ENCODE data around the gene MOB1A.
"Not testable (repeated sequence)": the region's sequence is repeated elsewhere in the genome, so short reads cannot be mapped to it uniquely, and the experiment has no call there.

MOB1A gene

DNA sequence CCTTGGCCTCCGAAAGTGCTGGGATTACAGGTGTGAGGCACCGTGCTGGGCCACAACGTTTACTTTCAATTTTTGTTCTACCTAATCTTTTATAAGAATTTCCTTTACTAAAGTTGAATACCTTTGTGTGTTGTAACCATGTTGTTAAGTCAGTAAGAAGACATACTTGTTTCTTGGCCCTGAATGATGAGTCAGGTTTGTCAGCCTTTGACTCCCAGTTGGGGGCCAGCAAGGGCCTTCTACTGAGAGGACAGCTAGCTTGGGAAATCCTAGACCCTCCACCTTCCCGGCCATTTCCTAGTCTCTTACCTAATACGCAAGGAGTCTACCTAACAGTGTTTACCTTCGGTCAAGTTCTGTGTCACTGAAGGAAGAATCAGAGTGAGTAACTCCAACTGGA is 42.4 kb upstream of the MOB1A start:
- H3K27me3 ChIP-seq (ENCODE audit: insufficient read depth, poor library complexity, severe bottlenecking): no peaks in the 10 kb centered on the region
- no peak overlapping the region for H3K27ac ChIP-seq (replicated peaks)
- DNase-seq (ENCODE audit: low read depth in 1 of 2, low spot score in 1 of 2): no peak
- no peak overlapping the region for H3K4me3 ChIP-seq (replicated peaks; ENCODE audit: insufficient read depth, low read length)
- TF ChIP-seq SPI1 (IDR thresholded peaks at IDR 0.05; ENCODE audit: borderline replicate concordance, low read depth) (no peak), GABPA (IDR thresholded peaks at IDR 0.05; ENCODE audit: low read depth) (no peak), POLR2AphosphoS5 (IDR thresholded peaks at IDR 0.05; ENCODE audit: low read depth) (no peak)
- TF ChIP-seq, protein P1, sequence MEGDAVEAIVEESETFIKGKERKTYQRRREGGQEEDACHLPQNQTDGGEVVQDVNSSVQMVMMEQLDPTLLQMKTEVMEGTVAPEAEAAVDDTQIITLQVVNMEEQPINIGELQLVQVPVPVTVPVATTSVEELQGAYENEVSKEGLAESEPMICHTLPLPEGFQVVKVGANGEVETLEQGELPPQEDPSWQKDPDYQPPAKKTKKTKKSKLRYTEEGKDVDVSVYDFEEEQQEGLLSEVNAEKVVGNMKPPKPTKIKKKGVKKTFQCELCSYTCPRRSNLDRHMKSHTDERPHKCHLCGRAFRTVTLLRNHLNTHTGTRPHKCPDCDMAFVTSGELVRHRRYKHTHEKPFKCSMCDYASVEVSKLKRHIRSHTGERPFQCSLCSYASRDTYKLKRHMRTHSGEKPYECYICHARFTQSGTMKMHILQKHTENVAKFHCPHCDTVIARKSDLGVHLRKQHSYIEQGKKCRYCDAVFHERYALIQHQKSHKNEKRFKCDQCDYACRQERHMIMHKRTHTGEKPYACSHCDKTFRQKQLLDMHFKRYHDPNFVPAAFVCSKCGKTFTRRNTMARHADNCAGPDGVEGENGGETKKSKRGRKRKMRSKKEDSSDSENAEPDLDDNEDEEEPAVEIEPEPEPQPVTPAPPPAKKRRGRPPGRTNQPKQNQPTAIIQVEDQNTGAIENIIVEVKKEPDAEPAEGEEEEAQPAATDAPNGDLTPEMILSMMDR (IDR thresholded peaks at IDR 0.05; ENCODE audit: insufficient read depth, low read length): no peak
- TF ChIP-seq, protein P2, sequence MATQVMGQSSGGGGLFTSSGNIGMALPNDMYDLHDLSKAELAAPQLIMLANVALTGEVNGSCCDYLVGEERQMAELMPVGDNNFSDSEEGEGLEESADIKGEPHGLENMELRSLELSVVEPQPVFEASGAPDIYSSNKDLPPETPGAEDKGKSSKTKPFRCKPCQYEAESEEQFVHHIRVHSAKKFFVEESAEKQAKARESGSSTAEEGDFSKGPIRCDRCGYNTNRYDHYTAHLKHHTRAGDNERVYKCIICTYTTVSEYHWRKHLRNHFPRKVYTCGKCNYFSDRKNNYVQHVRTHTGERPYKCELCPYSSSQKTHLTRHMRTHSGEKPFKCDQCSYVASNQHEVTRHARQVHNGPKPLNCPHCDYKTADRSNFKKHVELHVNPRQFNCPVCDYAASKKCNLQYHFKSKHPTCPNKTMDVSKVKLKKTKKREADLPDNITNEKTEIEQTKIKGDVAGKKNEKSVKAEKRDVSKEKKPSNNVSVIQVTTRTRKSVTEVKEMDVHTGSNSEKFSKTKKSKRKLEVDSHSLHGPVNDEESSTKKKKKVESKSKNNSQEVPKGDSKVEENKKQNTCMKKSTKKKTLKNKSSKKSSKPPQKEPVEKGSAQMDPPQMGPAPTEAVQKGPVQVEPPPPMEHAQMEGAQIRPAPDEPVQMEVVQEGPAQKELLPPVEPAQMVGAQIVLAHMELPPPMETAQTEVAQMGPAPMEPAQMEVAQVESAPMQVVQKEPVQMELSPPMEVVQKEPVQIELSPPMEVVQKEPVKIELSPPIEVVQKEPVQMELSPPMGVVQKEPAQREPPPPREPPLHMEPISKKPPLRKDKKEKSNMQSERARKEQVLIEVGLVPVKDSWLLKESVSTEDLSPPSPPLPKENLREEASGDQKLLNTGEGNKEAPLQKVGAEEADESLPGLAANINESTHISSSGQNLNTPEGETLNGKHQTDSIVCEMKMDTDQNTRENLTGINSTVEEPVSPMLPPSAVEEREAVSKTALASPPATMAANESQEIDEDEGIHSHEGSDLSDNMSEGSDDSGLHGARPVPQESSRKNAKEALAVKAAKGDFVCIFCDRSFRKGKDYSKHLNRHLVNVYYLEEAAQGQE (IDR thresholded peaks at IDR 0.05; ENCODE audit: insufficient replicate concordance, low read depth): no peak

DNA sequence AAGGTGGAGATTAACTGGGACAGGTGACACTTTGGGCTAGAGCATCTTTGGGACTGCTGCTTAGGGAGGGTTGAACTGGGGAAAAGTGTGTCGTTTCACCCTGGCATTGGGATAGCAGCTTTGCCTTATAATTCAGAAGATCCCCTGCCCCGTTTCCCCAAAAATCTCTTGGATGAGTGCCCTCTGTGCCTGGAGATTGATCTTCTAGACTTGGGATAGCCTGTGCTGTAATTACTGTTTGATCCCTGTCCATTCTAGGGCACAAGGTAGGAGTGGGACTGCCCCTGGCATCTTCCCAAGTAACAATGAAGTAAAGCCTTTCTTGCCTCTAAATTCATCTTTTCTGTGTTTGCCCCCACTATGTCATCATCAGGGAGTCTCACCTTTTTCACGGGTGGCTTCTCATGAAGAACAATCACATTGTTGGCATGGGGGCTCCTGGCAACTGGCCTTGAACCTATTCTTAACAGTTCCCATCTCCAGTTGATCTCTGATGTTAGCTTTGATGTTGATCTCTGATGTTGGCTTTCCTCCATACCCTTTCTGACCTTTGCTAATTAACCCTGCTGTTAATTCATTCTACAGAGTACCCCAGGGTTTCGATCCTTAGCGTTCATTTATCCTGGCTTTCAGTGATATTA is 41.3 kb upstream of the MOB1A start:
- TF ChIP-seq SPI1 (IDR thresholded peaks at IDR 0.05; ENCODE audit: borderline replicate concordance, low read depth): no peak
- no peak for TF ChIP-seq GABPA (IDR thresholded peaks at IDR 0.05; ENCODE audit: low read depth)
- Histone ChIP-seq H3K4me3 (replicated peaks; ENCODE audit: insufficient read depth, low read length) (no peak overlapping the region), H3K27ac (replicated peaks) (no peak overlapping the region), H3K27me3 (ENCODE audit: insufficient read depth, poor library complexity, severe bottlenecking) (no peaks in the 10 kb centered on the region)
- DNase-seq (ENCODE audit: low read depth in 1 of 2, low spot score in 1 of 2): no peak

DNA sequence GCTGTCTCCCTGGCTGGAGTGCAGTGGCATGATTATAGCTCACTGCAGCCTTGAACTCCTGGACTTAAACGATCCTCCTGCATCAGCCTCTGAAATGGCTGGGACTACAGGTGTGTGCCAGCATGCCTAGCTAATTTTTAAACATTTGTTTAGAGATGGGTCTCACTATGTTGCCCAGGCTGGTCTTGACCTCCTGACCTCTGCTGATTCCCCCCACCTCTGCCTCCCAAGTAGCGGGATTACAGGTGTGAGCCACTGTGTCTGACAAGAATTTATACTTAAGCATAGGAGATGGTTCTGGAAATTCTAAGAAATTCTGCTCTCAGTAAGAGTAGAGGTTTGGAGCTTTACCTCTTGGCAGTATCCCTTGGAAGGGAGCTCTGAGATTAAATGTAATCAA is 38.0 kb upstream of the MOB1A start:
- DNase-seq (ENCODE audit: low read depth in 1 of 2, low spot score in 1 of 2): no peak
- peak; percentile 18; the same call in 1 of the 2 replicates for TF ChIP-seq POLR2AphosphoS5 (IDR thresholded peaks at IDR 0.05; ENCODE audit: low read depth)
- TF ChIP-seq, protein P1 (IDR thresholded peaks at IDR 0.05; ENCODE audit: insufficient read depth, low read length): no peak
- Histone ChIP-seq H3K27ac (replicated peaks) (no peak overlapping the region), H3K27me3 (ENCODE audit: insufficient read depth, poor library complexity, severe bottlenecking) (no peaks in the 10 kb centered on the region), H3K4me3 (replicated peaks; ENCODE audit: insufficient read depth, low read length) (no peak overlapping the region)

DNA sequence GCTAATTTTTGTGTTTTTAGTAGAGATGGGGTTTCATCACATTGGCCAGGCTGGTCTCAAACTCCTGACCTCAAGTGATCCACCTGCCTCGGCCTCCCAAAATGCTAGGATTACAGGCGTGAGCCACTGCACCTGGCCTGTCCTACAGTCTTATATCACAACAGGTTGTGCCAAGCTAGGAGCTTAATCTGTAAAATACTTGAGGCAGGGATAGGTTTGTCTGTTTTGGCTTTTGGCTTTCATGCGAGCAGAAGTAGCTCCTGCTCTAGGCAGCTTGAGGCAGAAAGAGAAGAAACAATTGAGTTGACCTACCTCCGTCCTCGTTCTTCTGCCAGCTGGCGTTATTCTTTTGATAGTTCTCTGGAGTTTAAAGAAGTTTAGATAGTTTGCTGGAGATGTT is 37.1 kb upstream of the MOB1A start:
- not testable (repeated sequence) for H3K27ac ChIP-seq (replicated peaks); H3K4me3 ChIP-seq (replicated peaks; ENCODE audit: insufficient read depth, low read length); H3K27me3 ChIP-seq (ENCODE audit: insufficient read depth, poor library complexity, severe bottlenecking); DNase-seq (ENCODE audit: low read depth in 1 of 2, low spot score in 1 of 2)

DNA sequence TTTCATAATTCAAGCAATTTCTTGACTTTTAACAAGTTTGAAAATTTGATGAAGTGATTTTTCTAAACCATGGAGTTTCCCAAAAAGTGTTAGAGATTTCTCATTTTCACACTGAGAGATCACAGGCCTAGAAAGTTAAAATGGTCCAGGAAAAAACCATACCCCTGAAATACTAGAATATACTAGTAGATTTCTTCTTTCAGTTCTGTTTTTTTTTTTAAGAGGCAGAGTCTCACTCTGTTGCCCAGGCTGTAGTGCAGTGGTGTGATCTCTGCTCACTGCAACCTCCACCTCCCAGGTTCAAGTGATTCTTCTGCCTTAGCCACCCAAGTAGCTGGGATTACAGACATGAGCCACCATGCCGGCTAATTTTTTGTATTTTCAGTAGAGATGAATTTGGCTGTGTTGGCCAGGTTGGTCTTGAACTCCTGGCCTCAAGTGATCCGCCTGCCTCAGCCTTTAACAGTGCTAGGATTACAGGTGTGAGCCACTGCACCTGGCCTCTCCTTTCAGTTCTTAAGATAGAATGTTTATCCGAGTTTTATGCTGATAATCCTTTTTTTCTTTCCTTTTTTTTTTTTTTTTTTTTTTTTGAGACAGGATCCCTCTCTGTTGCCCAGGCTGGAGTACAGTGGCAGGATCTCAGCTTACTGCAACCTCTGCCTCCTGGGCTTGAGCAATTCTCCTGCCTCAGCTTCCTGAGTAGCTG is 34.2 kb upstream of the MOB1A start:
- TF ChIP-seq POLR2AphosphoS5 (IDR thresholded peaks at IDR 0.05; ENCODE audit: low read depth): no peak
- Histone ChIP-seq H3K27ac (replicated peaks) (no peak overlapping the region), H3K27me3 (ENCODE audit: insufficient read depth, poor library complexity, severe bottlenecking) (no peaks in the 10 kb centered on the region), H3K4me3 (replicated peaks; ENCODE audit: insufficient read depth, low read length) (no peak overlapping the region)
- DNase-seq (ENCODE audit: low read depth in 1 of 2, low spot score in 1 of 2): no peak

DNA sequence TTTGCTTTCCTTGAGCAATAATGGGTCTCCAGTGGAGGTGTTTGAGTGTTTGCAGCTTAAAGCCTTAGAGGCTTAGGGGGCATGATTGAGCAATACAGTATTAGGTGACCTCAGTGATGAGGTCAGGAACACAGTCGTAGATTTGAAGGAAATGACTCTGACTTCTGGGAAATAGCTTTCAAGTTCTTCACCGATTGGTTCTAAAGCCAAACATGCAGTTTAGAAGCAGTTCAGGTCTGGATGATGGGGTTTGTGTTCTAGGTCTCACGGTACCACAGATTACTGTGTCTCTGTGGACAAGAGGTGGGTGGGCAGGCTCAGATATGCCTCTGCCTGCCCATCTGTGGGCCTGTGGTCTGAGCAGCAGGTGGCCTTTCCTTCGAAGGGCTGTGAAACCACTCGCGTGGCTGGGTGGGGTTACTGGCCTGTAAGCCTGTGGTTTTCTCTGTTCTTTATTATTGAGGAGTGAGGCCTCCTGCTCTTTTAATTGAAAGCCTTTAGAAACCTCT is 27.6 kb upstream of the MOB1A start:
- no peaks in the 10 kb centered on the region for H3K27me3 ChIP-seq (ENCODE audit: insufficient read depth, poor library complexity, severe bottlenecking)
- TF ChIP-seq SPI1 (IDR thresholded peaks at IDR 0.05; ENCODE audit: borderline replicate concordance, low read depth) (no peak), POLR2AphosphoS5 (IDR thresholded peaks at IDR 0.05; ENCODE audit: low read depth) (no peak)
- TF ChIP-seq, protein P1 (IDR thresholded peaks at IDR 0.05; ENCODE audit: insufficient read depth, low read length): no peak
- DNase-seq (ENCODE audit: low read depth in 1 of 2, low spot score in 1 of 2): no peak
- H3K4me3 ChIP-seq (replicated peaks; ENCODE audit: insufficient read depth, low read length): no peak overlapping the region
- peak overlapping the region; percentile 29; the same call in 1 of the 2 replicates for H3K27ac ChIP-seq (replicated peaks)

Measured in HL-60 (cell line).